ENCODE measurements around the gene CLSTN2. TPM values are rescaled to one million over a fixed set of nuclear protein-coding genes. Genes with fewer than 3 reads are reported as not detected.

The CLSTN2 gene
- total and polyA plus RNA-seq, 2 of the 13 experiments (the other 11 are each of a cell fraction or from before 2014, with no cell fraction given) = not detected

DNA sequence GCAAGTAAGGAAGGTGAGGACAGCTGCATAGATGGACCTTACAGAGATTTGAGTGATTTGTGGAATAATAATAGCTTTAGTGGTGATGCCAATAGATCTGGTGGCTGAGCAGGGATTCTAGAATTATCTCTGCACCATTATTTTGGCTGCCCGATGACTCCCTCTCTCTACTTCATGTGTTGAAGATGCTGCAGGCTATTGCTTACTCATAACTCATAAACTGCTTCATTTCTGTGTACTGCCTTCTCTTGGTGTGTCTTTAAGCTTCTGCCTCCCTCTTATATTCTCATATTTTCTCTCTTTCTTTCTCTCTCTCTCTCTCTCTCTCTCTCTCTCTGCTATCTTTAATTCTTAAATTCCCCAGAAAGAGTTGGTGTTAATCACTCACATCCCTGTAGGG, 486.9 kb downstream of the CLSTN2 start:
- H2AFZ ChIP-seq (ENCODE audit: low read length) = no peak overlapping the region
- H3K9ac ChIP-seq (ENCODE audit: insufficient read depth, low read depth, low read length) = no peak overlapping the region
- no peak overlapping the region for H3K27ac ChIP-seq (ENCODE audit: extremely low read length, insufficient read depth, low read length)
- H4K20me1 ChIP-seq (ENCODE audit: insufficient read depth, low read length) = no peaks in the 10 kb centered on the region
- DNase-seq (ENCODE audit: low spot score) = no peak
- no peaks in the 10 kb centered on the region for H3K9me3 ChIP-seq (ENCODE audit: low read length)
- no peak overlapping the region for H3K4me3 ChIP-seq (replicated peaks in 1 of 3; ENCODE audit: insufficient read depth in 1 of 3, low read depth in 2 of 3, low read length in 3 of 3)
- WGBS (ENCODE audit: low lambda C conversion rate) = 50% methylated on average over 1 of the region's 1 CpG
- intact Hi-C loops (cut with micrococcal nuclease; ENCODE audit: unreplicated experiment) (no loop called here), in situ Hi-C loops (cut with HindIII; ENCODE audit: extremely low pct_ligation_motif_present, low pct_unique_long_range_greater_than_20kb) (no loop called here)
- no peak for FAIRE-seq
- no peaks in the 10 kb centered on the region for H3K79me2 ChIP-seq (ENCODE audit: insufficient read depth, low read length)
- H3K4me1 ChIP-seq (ENCODE audit: insufficient read depth, low read length) = 0 out of 2 replicates have a peak, but pooled peaks cover 5% of the 10 kb centered on the region
- H3K36me3 ChIP-seq (replicated peaks in 1 of 2; ENCODE audit: control insufficient read depth in 1 of 2, insufficient read depth in 2 of 2, low read length in 2 of 2) = no peaks in the 10 kb centered on the region
- H3K27me3 ChIP-seq (ENCODE audit: control insufficient read depth in 1 of 2, insufficient read depth in 2 of 2, low read length in 2 of 2) = no peaks in the 10 kb centered on the region
- no TSS peak for BruUV-seq (replicated peaks)
- ATAC-seq = no peak
- ChIA-PET CTCF (ENCODE audit: low intra/inter-chr PET ratio, low total read pairs) (no interaction called here), POLR2A (no interaction called here)
- TF ChIP-seq ZNF143 (CRISPR knock-in tag; IDR thresholded peaks at IDR 0.05) (no peak), MIXL1 (CRISPR knock-in tag; IDR thresholded peaks at IDR 0.05) (no peak), XRCC5 (optimal IDR thresholded peaks at IDR 0.05; ENCODE audit: low read length) (no peak), KDM6A (CRISPR knock-in tag; IDR thresholded peaks at IDR 0.05; ENCODE audit: low read depth) (no peak), ZUFSP (CRISPR knock-in tag; IDR thresholded peaks at IDR 0.05; ENCODE audit: borderline replicate concordance) (no peak), THAP11 (CRISPR knock-in tag; IDR thresholded peaks at IDR 0.05) (no peak)
- no peak overlapping the region for H3K4me2 ChIP-seq (ENCODE audit: low read depth, low read length)

DNA sequence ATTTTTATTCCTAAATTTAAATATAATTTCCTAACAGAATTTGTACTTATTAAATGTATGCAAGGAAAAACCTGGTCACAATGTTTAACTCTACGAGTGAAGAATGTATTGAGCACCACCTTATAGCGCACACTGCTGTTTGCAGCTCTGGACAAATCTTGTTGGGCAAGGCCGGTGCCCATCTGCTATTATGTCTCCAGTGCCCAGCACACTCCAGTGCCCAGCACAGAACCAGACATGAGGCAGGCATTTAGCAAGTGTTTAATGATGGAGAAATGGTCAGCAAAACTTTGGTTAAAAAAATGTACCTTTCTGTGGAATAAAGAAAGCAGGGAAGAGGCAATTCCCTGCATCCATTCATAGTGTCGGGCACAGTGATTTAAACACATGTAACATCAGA, 488.2 kb downstream of the CLSTN2 start:
- Histone ChIP-seq H4K20me1 (ENCODE audit: insufficient read depth, low read length) (no peaks in the 10 kb centered on the region), H3K36me3 (replicated peaks in 1 of 2; ENCODE audit: control insufficient read depth in 1 of 2, insufficient read depth in 2 of 2, low read length in 2 of 2) (no peaks in the 10 kb centered on the region), H3K4me2 (ENCODE audit: low read depth, low read length) (no peak overlapping the region), H3K9ac (ENCODE audit: insufficient read depth, low read depth, low read length) (no peak overlapping the region), H3K4me1 (ENCODE audit: insufficient read depth, low read length) (0 out of 2 replicates have a peak, but pooled peaks cover 5% of the 10 kb centered on the region), H3K27ac (ENCODE audit: extremely low read length, insufficient read depth, low read length) (no peak overlapping the region), H3K79me2 (ENCODE audit: insufficient read depth, low read length) (no peaks in the 10 kb centered on the region), H3K4me3 (replicated peaks in 1 of 3; ENCODE audit: insufficient read depth in 1 of 3, low read depth in 2 of 3, low read length in 3 of 3) (no peak overlapping the region), H3K9me3 (ENCODE audit: low read length) (no peaks in the 10 kb centered on the region), H2AFZ (ENCODE audit: low read length) (no peak overlapping the region), H3K27me3 (ENCODE audit: control insufficient read depth in 1 of 2, insufficient read depth in 2 of 2, low read length in 2 of 2) (no peaks in the 10 kb centered on the region)
- ChIA-PET POLR2A (no interaction called here), CTCF (ENCODE audit: low intra/inter-chr PET ratio, low total read pairs) (no interaction called here)
- in situ Hi-C loops (cut with HindIII; ENCODE audit: extremely low pct_ligation_motif_present, low pct_unique_long_range_greater_than_20kb) (no loop called here), intact Hi-C loops (cut with micrococcal nuclease; ENCODE audit: unreplicated experiment) (no loop called here)
- ATAC-seq (no peak), DNase-seq (ENCODE audit: low spot score) (no peak), FAIRE-seq (no peak)
- no TSS peak for BruUV-seq (replicated peaks)
- WGBS (ENCODE audit: low lambda C conversion rate) = 77% methylated on average over 4 of the region's 4 CpGs
- TF ChIP-seq NR2C2 (CRISPR knock-in tag; IDR thresholded peaks at IDR 0.05; ENCODE audit: borderline replicate concordance) (no peak), MAF1 (CRISPR knock-in tag; IDR thresholded peaks at IDR 0.05; ENCODE audit: borderline replicate concordance) (no peak), ZNF121 (CRISPR knock-in tag; IDR thresholded peaks at IDR 0.05) (no peak), HOXD1 (CRISPR knock-in tag; IDR thresholded peaks at IDR 0.05) (no peak), RXRA (CRISPR knock-in tag; IDR thresholded peaks at IDR 0.05) (no peak), ZFP90 (CRISPR knock-in tag; IDR thresholded peaks at IDR 0.05; ENCODE audit: borderline replicate concordance) (no peak)
- TF ChIP-seq, protein P1, sequence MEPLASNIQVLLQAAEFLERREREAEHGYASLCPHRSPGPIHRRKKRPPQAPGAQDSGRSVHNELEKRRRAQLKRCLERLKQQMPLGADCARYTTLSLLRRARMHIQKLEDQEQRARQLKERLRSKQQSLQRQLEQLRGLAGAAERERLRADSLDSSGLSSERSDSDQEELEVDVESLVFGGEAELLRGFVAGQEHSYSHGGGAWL (CRISPR knock-in tag; IDR thresholded peaks at IDR 0.05) = no peak
- TF ChIP-seq, protein P2, sequence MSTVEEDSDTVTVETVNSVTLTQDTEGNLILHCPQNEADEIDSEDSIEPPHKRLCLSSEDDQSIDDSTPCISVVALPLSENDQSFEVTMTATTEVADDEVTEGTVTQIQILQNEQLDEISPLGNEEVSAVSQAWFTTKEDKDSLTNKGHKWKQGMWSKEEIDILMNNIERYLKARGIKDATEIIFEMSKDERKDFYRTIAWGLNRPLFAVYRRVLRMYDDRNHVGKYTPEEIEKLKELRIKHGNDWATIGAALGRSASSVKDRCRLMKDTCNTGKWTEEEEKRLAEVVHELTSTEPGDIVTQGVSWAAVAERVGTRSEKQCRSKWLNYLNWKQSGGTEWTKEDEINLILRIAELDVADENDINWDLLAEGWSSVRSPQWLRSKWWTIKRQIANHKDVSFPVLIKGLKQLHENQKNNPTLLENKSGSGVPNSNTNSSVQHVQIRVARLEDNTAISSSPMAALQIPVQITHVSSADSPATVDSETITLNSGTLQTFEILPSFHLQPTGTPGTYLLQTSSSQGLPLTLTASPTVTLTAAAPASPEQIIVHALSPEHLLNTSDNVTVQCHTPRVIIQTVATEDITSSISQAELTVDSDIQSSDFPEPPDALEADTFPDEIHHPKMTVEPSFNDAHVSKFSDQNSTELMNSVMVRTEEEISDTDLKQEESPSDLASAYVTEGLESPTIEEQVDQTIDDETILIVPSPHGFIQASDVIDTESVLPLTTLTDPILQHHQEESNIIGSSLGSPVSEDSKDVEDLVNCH (CRISPR knock-in tag; IDR thresholded peaks at IDR 0.05) = no peak
- TF ChIP-seq, protein P3, sequence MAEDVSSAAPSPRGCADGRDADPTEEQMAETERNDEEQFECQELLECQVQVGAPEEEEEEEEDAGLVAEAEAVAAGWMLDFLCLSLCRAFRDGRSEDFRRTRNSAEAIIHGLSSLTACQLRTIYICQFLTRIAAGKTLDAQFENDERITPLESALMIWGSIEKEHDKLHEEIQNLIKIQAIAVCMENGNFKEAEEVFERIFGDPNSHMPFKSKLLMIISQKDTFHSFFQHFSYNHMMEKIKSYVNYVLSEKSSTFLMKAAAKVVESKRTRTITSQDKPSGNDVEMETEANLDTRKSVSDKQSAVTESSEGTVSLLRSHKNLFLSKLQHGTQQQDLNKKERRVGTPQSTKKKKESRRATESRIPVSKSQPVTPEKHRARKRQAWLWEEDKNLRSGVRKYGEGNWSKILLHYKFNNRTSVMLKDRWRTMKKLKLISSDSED (CRISPR knock-in tag; IDR thresholded peaks at IDR 0.05) = no peak
